GM18499 (cell line): ENCODE measurements around the gene SEPTIN1.
"Not testable (repeated sequence)": the region's sequence is repeated elsewhere in the genome, so short reads cannot be mapped to it uniquely, and the experiment has no call there.

Experiments
- ATAC-seq: cut with Tn5 transposase; IDR thresholded peaks from one replicate; pipeline ENCODE4 v1.9.1; 2021; ENCODE audit warnings: moderate number of reproducible peaks; ENCODE audit not compliant: insufficient read depth, unreplicated experiment

SEPTIN1 gene

DNA sequence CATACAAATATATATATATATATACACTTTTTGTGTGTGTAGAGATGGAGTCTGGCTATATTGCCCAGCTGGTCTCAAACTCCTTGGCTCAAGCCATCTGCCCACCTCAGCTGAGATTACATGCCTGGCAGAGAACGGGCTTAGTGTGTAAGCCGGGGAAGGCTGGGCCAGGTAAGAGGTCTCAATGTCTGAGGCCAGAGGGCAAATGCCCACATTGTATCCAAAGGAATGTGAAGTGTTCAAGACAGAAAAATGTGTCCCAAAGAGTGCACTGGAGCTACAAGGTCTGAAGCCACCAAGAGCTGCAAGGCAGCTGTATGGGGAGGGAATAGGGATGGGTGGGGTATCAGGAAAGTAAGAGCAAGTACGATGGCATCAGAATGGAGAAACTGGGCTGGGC is 36.1 kb downstream of the SEPTIN1 start:
- no peak for ATAC-seq

DNA sequence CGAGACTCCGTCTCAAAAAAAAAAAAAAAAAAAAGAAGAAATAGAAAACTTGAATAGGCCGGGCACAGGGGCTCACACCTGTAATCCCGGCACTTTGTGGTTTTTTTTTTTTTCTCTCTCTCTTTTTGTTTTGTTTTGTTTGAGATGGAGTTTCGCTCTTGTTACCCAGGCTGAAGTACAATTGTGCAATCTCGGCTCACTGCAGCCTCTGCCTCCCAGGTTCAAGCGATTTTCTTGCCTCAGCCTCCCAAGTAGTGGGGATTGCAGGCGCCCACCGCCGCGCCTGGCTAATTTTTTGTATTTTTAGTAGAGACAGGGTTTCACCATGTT is 38.9 kb downstream of the SEPTIN1 start:
- not testable (repeated sequence) for ATAC-seq

DNA sequence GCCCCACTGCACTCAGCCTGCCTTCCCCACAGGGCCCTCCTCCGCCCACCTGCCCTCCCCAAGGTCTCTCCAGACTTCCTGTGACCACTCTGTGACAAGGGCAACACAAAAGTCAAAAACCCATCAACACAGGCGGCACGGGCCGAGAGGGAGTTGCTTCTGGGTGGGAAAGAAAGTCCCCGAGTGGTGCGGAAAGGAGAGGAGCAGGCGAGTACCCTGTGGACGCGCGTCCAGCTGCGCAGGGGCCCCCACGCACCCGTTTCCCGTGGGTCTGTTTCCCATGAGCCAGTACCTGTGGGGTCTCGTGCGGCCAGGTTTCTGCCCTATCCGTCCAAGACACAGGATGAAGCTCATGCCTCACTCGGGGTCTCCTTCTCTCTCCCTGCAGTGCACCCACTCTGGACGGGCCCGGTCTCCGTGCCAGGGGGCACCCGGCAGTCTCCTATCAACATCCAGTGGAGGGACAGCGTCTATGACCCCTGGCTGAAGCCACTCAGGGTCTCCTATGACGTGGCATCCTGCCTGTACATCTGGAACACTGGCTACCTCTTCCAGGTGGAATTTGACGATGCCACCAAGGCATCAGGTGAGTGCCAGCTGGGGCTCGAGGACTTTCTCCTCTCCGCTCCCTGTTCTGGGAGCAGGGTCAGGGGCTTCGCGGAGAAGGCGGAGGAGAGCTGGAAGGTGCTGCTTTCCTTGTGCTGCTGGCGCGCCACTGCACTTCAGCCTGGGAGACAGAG is 39.4 kb downstream of the SEPTIN1 start:
- no peak for ATAC-seq

DNA sequence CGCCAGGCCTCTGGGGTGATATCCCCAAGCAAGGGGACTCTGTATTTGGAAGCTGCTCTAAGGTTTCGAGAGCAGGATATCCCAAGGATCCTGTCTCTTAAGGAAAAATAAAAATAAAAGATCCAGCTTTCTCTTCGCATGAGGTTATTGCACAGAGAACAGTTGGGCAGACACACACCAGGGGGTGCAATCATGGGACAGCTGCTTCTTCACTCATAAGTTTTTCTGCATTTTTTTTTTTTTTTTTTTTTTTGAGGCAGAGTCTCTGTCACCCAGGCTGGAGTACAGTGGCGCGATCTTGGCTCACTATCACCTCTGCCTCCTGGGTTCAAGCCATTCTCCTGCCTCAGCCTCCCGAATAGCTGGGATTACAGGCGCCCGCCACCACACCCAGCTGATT is 40.4 kb downstream of the SEPTIN1 start:
- ATAC-seq, result not testable (repeated sequence)

DNA sequence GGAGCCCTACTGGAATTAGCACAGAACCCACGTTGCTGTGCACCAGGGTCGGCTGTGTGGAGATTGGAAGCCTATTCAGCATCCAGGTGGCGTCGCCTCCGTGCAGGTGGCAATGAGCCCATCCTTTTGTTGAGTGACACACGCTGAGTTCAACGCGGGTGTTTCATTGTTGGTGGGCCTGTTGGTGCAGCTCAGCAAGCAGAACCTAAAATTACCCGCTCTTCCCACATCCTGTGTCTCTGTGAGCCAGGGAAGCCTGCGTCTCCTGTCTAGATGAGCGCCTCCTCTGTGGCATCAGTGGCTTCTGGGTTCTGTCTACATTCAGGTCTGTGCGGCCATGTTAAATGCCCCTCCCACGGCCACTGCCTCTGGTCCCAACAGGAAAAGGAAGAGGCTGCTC is 41.7 kb downstream of the SEPTIN1 start:
- ATAC-seq, result no peak

GRCh38 chr16:30338715-30339114 is 43.6 kb downstream of the SEPTIN1 start:
- not testable (repeated sequence) for ATAC-seq

- not testable (repeated sequence) for ATAC-seq
Measured at GRCh38 chr16:30337964-30338357, 44.4 kb downstream of the SEPTIN1 start.

GRCh38 chr16:30335598-30336474 is 46.5 kb downstream of the SEPTIN1 start:
- ATAC-seq, result no peak

DNA sequence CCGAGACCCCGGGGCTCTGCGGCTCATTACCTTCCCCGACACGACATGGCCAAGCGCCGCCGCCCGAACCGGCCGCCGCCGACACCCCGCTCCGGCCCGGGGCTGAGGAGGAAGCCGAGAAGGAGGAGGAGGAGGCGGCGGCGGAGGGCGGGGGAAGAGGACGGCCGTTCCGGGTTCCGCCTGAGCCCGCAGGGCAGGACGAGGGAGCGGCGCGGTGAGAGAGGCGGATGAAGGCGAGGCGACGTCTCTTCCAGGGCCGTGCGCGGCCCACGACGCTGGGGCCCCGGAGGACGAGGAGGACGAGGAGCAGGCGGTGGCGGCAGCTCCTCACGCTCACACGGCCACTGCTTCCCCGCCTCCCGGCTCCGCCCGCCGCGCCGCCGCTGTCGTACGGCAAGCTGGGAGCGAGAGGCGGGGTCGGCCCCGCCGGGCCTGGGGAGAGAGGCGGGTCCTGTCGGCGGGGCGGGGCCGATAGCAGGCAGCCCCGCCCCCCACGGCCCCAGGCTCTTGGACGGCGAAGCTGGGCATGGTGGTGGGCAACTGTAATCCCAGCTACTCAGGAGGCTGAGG is 47.2 kb downstream of the SEPTIN1 start:
- not testable (repeated sequence) for ATAC-seq

GRCh38 chr16:30334473-30334989 is 47.8 kb downstream of the SEPTIN1 start:
- ATAC-seq, result not testable (repeated sequence)
